IPS-15b (cell line): ENCODE measurements around the gene PRKAR1B.

Experiments used
- H3K27me3 ChIP-seq: one replicate; pipeline ENCODE4 v1.6.1; 2013; ENCODE audit warnings: low read length; ENCODE audit not compliant: control insufficient read depth, insufficient read depth
- H3K36me3 ChIP-seq: one replicate; pipeline ENCODE4 v1.6.1; 2013; ENCODE audit warnings: low read length; ENCODE audit not compliant: control insufficient read depth, insufficient read depth
- H3K4me1 ChIP-seq: one replicate; pipeline ENCODE4 v1.6.1; 2013; ENCODE audit warnings: mild to moderate bottlenecking, low read length; ENCODE audit not compliant: control insufficient read depth, insufficient read depth
- H3K4me3 ChIP-seq: one replicate; pipeline ENCODE4 v1.5.1; 2013; ENCODE audit warnings: low read depth, low read length
- H3K9ac ChIP-seq: one replicate; pipeline ENCODE4 v1.6.1; 2013; ENCODE audit warnings: low read depth, mild to moderate bottlenecking, low read length
- H3K9me3 ChIP-seq: one replicate; pipeline ENCODE4 v1.6.1; 2013; ENCODE audit warnings: mild to moderate bottlenecking, low read length; ENCODE audit not compliant: control insufficient read depth, insufficient read depth

PRKAR1B gene

GRCh38 chr7:511476-512145, 215.5 kb downstream of the PRKAR1B start:
- H3K36me3 ChIP-seq, result peaks cover 13% of the 10 kb centered on the region
- H3K27me3 ChIP-seq, result peaks cover 5% of the 10 kb centered on the region
- peaks cover 6% of the 10 kb centered on the region for H3K4me1 ChIP-seq
- no peaks in the 10 kb centered on the region for H3K9me3 ChIP-seq
- H3K4me3 ChIP-seq, result no peak overlapping the region
- H3K9ac ChIP-seq, result no peak overlapping the region

GRCh38 chr7:510782-511281, 216.2 kb downstream of the PRKAR1B start:
- Histone ChIP-seq H3K4me3 (no peak overlapping the region), H3K27me3 (peaks cover 2% of the 10 kb centered on the region), H3K4me1 (peaks cover 6% of the 10 kb centered on the region), H3K36me3 (peaks cover 13% of the 10 kb centered on the region), H3K9ac (no peak overlapping the region), H3K9me3 (no peaks in the 10 kb centered on the region)

- peaks cover 13% of the 10 kb centered on the region for H3K36me3 ChIP-seq
- peaks cover 2% of the 10 kb centered on the region for H3K4me1 ChIP-seq
- no peaks in the 10 kb centered on the region for H3K27me3 ChIP-seq
- H3K4me3 ChIP-seq, result no peak overlapping the region
- no peaks in the 10 kb centered on the region for H3K9me3 ChIP-seq
- H3K9ac ChIP-seq, result no peak overlapping the region
Measured at GRCh38 chr7:510131-510481, 217.0 kb downstream of the PRKAR1B start.

- Histone ChIP-seq H3K36me3 (peaks cover 13% of the 10 kb centered on the region), H3K4me1 (no peaks in the 10 kb centered on the region), H3K4me3 (no peak overlapping the region), H3K27me3 (no peaks in the 10 kb centered on the region), H3K9me3 (no peaks in the 10 kb centered on the region), H3K9ac (no peak overlapping the region)
Measured at GRCh38 chr7:509426-510130, 217.5 kb downstream of the PRKAR1B start.

GRCh38 chr7:508461-509170, 218.5 kb downstream of the PRKAR1B start:
- Histone ChIP-seq H3K4me3 (no peak overlapping the region), H3K27me3 (no peaks in the 10 kb centered on the region), H3K36me3 (peaks cover 15% of the 10 kb centered on the region), H3K9me3 (no peaks in the 10 kb centered on the region), H3K9ac (no peak overlapping the region), H3K4me1 (no peaks in the 10 kb centered on the region)

GRCh38 chr7:507623-508300, 219.3 kb downstream of the PRKAR1B start:
- peaks cover 23% of the 10 kb centered on the region for H3K36me3 ChIP-seq
- H3K9ac ChIP-seq, result no peak overlapping the region
- no peak overlapping the region for H3K4me3 ChIP-seq
- no peaks in the 10 kb centered on the region for H3K9me3 ChIP-seq
- H3K27me3 ChIP-seq, result no peaks in the 10 kb centered on the region
- no peaks in the 10 kb centered on the region for H3K4me1 ChIP-seq

- Histone ChIP-seq H3K4me3 (no peak overlapping the region), H3K9me3 (no peaks in the 10 kb centered on the region), H3K4me1 (no peaks in the 10 kb centered on the region), H3K9ac (no peak overlapping the region), H3K36me3 (peaks cover 28% of the 10 kb centered on the region), H3K27me3 (no peaks in the 10 kb centered on the region)
Measured at GRCh38 chr7:506921-507622, 220.0 kb downstream of the PRKAR1B start.

- Histone ChIP-seq H3K4me3 (no peak overlapping the region), H3K27me3 (no peaks in the 10 kb centered on the region), H3K9ac (no peak overlapping the region), H3K36me3 (peaks cover 29% of the 10 kb centered on the region), H3K9me3 (no peaks in the 10 kb centered on the region), H3K4me1 (no peaks in the 10 kb centered on the region)
Measured at GRCh38 chr7:506391-506831, 220.7 kb downstream of the PRKAR1B start.

- H3K27me3 ChIP-seq, result no peaks in the 10 kb centered on the region
- H3K4me3 ChIP-seq, result no peak overlapping the region
- H3K9me3 ChIP-seq, result no peaks in the 10 kb centered on the region
- no peak overlapping the region for H3K9ac ChIP-seq
- H3K4me1 ChIP-seq, result no peaks in the 10 kb centered on the region
- H3K36me3 ChIP-seq, result peaks cover 40% of the 10 kb centered on the region
Measured at GRCh38 chr7:505171-505570, 221.9 kb downstream of the PRKAR1B start.

- Histone ChIP-seq H3K4me3 (no peak overlapping the region), H3K36me3 (peaks cover 43% of the 10 kb centered on the region), H3K4me1 (no peaks in the 10 kb centered on the region), H3K27me3 (no peaks in the 10 kb centered on the region), H3K9me3 (no peaks in the 10 kb centered on the region), H3K9ac (no peak overlapping the region)
Measured at GRCh38 chr7:504221-505111, 222.6 kb downstream of the PRKAR1B start.
